Measurements from ENCODE around the gene ZNF776.
A peak's percentile ranks its signal among the peaks of the same experiment; 100 is the strongest.

Gene ZNF776

GRCh38 chr19:57746580-57747471, at the start of gene ZNF776:
TSS of gene ZNF776 (plus strand) at chr19:57746815. CDS start at chr19:57747059, 244 bp downstream.
- peak; percentile 90 for DNase-seq (ENCODE audit: low spot score)

DNA sequence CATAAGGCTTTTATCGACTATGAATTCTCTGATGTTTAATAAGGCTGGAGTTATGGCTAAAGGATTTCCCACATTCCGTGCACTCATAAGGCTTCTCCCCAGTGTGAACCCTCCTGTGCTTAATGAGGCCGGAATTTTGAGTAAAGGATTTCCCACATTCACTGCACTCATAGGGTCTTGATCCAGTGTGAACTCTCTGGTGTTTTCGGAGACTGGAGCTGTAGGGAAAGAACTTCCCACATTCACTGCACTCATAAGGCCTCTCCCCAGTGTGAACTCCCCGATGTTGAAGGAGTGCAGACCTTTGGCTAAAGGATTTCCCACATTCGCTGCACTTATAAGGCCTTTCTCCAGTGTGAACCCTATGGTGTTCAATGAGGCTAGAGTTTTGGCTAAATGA, 45.0 kb upstream of the ZNF776 start:
- no peak for TF ChIP-seq CTCF (IDR thresholded peaks at IDR 0.05; ENCODE audit: extremely low read depth, missing control alignments)
- DNase-seq (ENCODE audit: low spot score) = no peak

More at GRCh38 chr19:57746580-57747471, at the start of gene ZNF776:
- no peak for TF ChIP-seq CTCF (IDR thresholded peaks at IDR 0.05; ENCODE audit: extremely low read depth, missing control alignments)

DNA sequence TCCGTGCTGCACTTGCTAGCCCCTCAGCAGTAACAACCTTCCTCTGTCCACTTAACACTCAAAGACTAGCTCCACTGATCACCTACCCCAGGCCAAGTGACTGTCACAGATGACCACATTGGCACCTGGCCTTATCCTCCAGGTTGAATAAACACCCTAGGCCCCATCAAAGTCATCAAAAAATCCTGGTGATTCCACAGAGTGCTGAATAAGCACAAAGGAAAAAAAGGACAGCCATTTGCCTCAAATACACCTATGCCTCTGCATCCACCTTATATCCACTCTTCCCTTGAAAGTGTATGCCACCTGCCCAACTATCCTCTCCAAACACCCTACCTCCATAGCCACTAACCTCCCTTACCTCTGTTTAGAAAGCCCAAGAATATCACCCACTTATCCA, 40.3 kb upstream of the ZNF776 start:
- TF ChIP-seq CTCF (IDR thresholded peaks at IDR 0.05; ENCODE audit: extremely low read depth, missing control alignments) = no peak
- DNase-seq (ENCODE audit: low spot score) = no peak

DNA sequence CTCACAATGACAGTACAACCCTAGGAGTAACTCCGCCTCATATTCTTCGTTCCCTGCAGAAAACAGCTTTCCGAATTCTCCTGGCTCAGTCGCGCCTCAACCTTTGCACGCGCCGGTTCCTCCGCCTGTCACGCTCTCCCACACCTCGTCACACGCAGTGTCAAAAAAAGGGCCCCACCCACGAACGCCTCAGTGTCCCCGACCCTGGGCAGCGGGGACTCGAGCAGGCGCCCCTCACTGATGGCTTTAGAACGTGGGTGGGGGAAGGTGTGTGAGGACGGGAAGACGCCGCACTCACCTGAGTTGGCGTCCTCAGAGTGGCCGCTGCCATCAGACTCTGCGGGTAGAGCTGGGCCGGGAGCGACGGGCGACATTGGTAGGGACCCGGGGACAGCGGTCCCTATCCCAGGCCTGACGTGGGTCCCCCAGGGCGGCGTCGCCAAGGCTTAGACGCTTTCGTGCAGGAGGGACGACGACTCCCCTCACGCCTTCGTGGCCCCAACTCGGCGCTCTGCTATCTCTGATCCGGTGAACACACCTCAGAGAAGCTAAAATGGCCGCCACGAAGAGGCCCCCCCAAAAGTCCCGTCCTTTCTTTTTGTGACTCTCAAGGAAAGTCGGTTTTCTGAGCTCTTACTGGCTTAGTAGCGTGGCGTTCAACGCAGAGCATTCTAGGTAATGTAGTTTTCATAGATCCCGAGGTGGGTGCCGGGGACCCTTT, 37.8 kb upstream of the ZNF776 start, which contains the start of gene ZNF154:
Gene ZNF154, minus strand, starts transcription at position 564 of the 721 bp plus-strand sequence. Its CDS starts 233 bp downstream, at position 331.
- peak; percentile 71 for DNase-seq (ENCODE audit: low spot score)
- TF ChIP-seq CTCF (IDR thresholded peaks at IDR 0.05; ENCODE audit: extremely low read depth, missing control alignments) = no peak

DNA sequence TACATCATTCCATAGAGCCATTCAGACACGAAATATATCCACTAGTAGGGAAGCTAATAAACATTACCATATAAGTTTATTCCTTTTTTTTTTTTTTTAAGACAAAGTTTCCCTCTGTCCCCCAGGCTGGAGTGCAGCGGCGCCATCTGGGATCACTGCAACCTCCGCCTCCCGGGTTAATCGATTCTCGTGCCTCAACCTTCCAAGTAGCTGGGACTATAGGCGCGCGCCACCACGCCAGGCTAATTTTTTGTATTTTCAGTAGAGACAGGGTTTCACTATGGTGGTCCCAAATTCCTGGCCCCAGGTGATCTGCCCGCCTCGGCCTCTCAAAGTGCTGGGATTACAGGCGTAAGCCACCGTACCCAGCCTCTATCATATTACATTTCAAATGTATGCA, 37.0 kb upstream of the ZNF776 start:
- TF ChIP-seq CTCF (IDR thresholded peaks at IDR 0.05; ENCODE audit: extremely low read depth, missing control alignments) = no peak
- DNase-seq (ENCODE audit: low spot score) = no peak

GRCh38 chr19:57712222-57712621, 34.4 kb upstream of the ZNF776 start:
- no peak for DNase-seq (ENCODE audit: low spot score)
- TF ChIP-seq CTCF (IDR thresholded peaks at IDR 0.05; ENCODE audit: extremely low read depth, missing control alignments) = no peak

- TF ChIP-seq CTCF (IDR thresholded peaks at IDR 0.05; ENCODE audit: extremely low read depth, missing control alignments) = no peak
- no peak for DNase-seq (ENCODE audit: low spot score)
These were observed 27.2 kb upstream of the ZNF776 start for GRCh38 chr19:57719424-57719823.
